Measurements from ENCODE around the gene ZNF710. TPM values are rescaled to one million over a fixed set of nuclear protein-coding genes. Genes with fewer than 3 reads are reported as not detected.

ZNF710 gene
- total and polyA plus RNA-seq, 2 of the 8 experiments (the other 6 are each of a cell fraction or from before 2014, with no cell fraction given) = 10.5 to 24.0 TPM

DNA sequence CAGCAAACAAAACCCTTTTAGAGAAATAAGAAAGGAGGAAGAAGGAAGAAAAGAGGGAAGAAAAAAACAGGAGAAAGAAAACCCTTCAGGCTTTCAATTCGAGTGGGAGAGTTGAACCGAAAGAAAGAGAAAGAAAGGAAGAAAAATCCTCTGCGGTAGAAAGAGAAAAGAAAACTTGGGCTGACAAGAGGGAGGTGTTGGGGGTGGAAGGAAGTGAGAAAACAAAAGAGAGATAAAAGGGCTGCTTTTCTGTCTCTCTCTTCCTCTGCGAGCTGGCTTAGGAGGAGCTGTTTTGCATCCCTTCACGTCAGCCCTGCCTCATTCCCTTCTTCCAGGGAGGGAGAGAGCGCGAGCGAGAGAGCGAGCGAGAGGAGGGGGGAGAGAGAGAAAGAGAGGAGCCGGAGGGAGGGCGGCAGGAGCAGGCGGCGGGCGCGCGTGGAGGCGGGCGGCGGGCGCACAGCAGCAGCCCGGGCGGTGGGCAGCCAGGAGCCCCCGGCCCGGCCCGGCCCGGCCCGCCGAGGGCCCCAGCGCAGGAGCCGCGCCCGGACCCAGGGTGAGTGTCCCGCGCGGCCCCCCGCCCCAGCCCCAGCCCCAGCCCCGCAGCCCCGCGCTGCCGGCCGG is at the start of gene ZNF710 (continued):
- TF ChIP-seq HDAC6 (IDR thresholded peaks at IDR 0.05; ENCODE audit: low read depth, low read length) (no peak), JUN (IDR thresholded peaks at IDR 0.05; ENCODE audit: low read depth, low read length) (no peak), MAX (IDR thresholded peaks at IDR 0.05) (no peak), RXRA (IDR thresholded peaks at IDR 0.05; ENCODE audit: insufficient read depth, low read depth, low read length) (no peak), SRF (IDR thresholded peaks at IDR 0.05; ENCODE audit: low read depth, low read length) (no peak), HDAC2 (IDR thresholded peaks at IDR 0.05; ENCODE audit: borderline replicate concordance in 1 of 2, low read depth in 2 of 2, low read length in 2 of 2) (0 out of 4 replicates have a peak, but pooled peaks of 1 of the 2 experiments have one; percentile 52), KDM1A (IDR thresholded peaks at IDR 0.05; ENCODE audit: borderline replicate concordance, low read length) (no peak), POLR2A (IDR thresholded peaks at IDR 0.05; ENCODE audit: control extremely low read depth in 1 of 2, low read depth in 2 of 2, low read length in 2 of 2) (peak in 1 of 2 experiments; percentile 74; a peak in 2 of 3 replicates), TBP (IDR thresholded peaks at IDR 0.05; ENCODE audit: low read depth, low read length) (0 out of 2 replicates have a peak, but pooled peaks have one; percentile 20)
- TF ChIP-seq, protein P1, sequence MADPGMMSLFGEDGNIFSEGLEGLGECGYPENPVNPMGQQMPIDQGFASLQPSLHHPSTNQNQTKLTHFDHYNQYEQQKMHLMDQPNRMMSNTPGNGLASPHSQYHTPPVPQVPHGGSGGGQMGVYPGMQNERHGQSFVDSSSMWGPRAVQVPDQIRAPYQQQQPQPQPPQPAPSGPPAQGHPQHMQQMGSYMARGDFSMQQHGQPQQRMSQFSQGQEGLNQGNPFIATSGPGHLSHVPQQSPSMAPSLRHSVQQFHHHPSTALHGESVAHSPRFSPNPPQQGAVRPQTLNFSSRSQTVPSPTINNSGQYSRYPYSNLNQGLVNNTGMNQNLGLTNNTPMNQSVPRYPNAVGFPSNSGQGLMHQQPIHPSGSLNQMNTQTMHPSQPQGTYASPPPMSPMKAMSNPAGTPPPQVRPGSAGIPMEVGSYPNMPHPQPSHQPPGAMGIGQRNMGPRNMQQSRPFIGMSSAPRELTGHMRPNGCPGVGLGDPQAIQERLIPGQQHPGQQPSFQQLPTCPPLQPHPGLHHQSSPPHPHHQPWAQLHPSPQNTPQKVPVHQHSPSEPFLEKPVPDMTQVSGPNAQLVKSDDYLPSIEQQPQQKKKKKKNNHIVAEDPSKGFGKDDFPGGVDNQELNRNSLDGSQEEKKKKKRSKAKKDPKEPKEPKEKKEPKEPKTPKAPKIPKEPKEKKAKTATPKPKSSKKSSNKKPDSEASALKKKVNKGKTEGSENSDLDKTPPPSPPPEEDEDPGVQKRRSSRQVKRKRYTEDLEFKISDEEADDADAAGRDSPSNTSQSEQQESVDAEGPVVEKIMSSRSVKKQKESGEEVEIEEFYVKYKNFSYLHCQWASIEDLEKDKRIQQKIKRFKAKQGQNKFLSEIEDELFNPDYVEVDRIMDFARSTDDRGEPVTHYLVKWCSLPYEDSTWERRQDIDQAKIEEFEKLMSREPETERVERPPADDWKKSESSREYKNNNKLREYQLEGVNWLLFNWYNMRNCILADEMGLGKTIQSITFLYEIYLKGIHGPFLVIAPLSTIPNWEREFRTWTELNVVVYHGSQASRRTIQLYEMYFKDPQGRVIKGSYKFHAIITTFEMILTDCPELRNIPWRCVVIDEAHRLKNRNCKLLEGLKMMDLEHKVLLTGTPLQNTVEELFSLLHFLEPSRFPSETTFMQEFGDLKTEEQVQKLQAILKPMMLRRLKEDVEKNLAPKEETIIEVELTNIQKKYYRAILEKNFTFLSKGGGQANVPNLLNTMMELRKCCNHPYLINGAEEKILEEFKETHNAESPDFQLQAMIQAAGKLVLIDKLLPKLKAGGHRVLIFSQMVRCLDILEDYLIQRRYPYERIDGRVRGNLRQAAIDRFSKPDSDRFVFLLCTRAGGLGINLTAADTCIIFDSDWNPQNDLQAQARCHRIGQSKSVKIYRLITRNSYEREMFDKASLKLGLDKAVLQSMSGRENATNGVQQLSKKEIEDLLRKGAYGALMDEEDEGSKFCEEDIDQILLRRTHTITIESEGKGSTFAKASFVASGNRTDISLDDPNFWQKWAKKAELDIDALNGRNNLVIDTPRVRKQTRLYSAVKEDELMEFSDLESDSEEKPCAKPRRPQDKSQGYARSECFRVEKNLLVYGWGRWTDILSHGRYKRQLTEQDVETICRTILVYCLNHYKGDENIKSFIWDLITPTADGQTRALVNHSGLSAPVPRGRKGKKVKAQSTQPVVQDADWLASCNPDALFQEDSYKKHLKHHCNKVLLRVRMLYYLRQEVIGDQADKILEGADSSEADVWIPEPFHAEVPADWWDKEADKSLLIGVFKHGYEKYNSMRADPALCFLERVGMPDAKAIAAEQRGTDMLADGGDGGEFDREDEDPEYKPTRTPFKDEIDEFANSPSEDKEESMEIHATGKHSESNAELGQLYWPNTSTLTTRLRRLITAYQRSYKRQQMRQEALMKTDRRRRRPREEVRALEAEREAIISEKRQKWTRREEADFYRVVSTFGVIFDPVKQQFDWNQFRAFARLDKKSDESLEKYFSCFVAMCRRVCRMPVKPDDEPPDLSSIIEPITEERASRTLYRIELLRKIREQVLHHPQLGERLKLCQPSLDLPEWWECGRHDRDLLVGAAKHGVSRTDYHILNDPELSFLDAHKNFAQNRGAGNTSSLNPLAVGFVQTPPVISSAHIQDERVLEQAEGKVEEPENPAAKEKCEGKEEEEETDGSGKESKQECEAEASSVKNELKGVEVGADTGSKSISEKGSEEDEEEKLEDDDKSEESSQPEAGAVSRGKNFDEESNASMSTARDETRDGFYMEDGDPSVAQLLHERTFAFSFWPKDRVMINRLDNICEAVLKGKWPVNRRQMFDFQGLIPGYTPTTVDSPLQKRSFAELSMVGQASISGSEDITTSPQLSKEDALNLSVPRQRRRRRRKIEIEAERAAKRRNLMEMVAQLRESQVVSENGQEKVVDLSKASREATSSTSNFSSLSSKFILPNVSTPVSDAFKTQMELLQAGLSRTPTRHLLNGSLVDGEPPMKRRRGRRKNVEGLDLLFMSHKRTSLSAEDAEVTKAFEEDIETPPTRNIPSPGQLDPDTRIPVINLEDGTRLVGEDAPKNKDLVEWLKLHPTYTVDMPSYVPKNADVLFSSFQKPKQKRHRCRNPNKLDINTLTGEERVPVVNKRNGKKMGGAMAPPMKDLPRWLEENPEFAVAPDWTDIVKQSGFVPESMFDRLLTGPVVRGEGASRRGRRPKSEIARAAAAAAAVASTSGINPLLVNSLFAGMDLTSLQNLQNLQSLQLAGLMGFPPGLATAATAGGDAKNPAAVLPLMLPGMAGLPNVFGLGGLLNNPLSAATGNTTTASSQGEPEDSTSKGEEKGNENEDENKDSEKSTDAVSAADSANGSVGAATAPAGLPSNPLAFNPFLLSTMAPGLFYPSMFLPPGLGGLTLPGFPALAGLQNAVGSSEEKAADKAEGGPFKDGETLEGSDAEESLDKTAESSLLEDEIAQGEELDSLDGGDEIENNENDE (IDR thresholded peaks at IDR 0.05; ENCODE audit: insufficient replicate concordance, low read length) = no peak

All from H1 (cell line).